Measurements from ENCODE around the gene MYO18B. TPM values are rescaled to one million over a fixed set of nuclear protein-coding genes. Genes with fewer than 3 reads are reported as not detected.

Gene MYO18B
- total RNA-seq, 2 donors from 2014 or later, result 0.43 to 1.0 TPM

DNA sequence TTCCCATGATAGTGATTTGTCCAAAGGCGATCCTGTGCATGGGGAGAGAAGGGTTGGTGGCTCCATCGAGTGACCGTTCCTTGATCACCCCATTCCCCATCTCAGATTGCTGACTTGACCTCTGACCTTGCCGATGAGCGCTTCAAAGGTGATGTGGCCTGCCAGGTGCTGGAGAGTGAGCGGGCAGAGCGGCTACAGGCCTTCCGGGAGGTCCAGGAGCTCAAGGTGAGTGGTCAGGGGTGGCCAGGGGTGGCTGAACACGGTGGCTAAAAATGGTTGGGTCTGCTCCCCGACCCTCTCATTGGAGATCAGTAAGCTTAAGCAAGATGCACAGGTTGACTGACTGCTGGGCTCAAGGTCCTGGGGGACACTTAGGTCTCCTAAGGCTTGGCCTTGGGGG, 148.7 kb downstream of the MYO18B start:
- Mint-ChIP-seq H3K27me3 (peaks cover 22 to 30% of the 10 kb centered on the region in 2 donors), H3K27ac (no peak overlapping the region), H3K9me3 (no peaks in the 10 kb centered on the region), H3K4me1 (ENCODE audit: low read depth in 2 of 2) (no peaks in the 10 kb centered on the region), H3K36me3 (no peaks in the 10 kb centered on the region), H3K4me3 (no peak overlapping the region)
- no peak for DNase-seq (ENCODE audit: low spot score)
- ATAC-seq, result peak in 1 of 2 donors; percentile 15

DNA sequence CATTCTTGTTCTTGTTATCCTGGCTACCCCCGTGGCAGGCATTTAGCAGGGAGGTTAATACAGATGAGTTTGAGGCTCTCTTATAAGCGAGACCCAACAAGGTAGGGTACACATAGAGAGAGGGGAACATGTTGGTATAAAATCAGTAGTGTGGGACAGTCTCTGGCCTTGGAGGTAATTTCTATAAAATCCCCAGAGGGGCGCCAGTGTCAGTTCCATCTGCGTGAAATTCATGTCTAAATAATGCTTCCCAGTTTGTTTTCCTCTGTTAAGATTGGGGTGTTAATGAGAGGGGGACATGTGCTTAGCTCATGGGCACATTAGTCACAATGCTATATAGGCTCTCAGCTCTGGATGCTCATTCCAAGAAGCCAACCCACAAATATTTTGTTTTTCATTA, 150.7 kb downstream of the MYO18B start:
- DNase-seq (ENCODE audit: low spot score) (no peak), ATAC-seq (no peak)
- Mint-ChIP-seq H3K27ac (no peak overlapping the region), H3K4me3 (no peak overlapping the region), H3K36me3 (no peaks in the 10 kb centered on the region), H3K9me3 (no peaks in the 10 kb centered on the region), H3K27me3 (peaks cover 30 to 38% of the 10 kb centered on the region in 2 donors), H3K4me1 (ENCODE audit: low read depth in 2 of 2) (no peaks in the 10 kb centered on the region)

DNA sequence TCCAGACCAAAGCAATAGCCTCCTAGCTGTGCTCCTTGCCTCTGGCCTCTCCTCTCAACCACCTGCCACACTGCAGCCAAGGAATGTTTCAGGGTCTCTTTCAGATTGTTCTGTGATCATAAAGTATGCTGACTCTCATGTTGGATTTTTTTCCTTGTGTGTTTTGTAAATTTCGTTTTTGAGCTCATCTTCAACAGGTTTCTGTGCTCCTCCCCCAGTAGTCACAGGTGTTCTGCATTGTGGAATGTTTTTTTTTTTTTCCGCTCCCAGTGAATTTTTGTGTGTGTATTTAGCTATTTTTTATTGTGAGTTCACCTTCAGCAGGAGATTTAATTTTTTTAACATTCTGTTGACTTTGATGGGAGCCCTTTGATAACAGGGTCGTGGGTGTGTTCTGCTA, 153.7 kb downstream of the MYO18B start:
- ATAC-seq (no peak), DNase-seq (ENCODE audit: low spot score) (no peak)
- H3K4me1 Mint-ChIP-seq (ENCODE audit: low read depth in 2 of 2), result no peaks in the 10 kb centered on the region
- no peaks in the 10 kb centered on the region for H3K36me3 Mint-ChIP-seq
- H3K4me3 Mint-ChIP-seq, result no peak overlapping the region
- H3K27ac Mint-ChIP-seq, result no peak overlapping the region
- H3K27me3 Mint-ChIP-seq, result peaks cover 23 to 38% of the 10 kb centered on the region in 2 donors
- H3K9me3 Mint-ChIP-seq, result no peaks in the 10 kb centered on the region

DNA sequence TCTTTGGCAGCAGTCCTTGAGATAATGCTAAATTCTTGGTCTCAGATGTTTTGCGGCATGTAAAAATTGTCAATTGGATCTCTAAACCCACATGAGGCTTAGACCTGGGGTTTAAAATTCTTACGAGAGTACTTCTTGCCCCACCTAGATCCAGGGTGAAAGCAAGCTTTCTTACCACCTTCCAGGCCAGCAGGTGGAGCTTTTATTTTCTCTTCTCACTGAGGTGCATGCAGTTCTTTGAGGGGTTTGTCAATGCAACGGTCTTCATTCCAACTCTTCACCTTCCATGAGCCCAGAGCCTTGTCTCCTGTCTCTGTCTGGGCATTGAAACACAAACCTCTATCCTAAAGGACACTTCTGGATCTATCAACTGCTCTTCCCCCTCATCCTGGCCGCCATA, 154.1 kb downstream of the MYO18B start:
- H3K9me3 Mint-ChIP-seq, result no peaks in the 10 kb centered on the region
- ATAC-seq, result no peak
- DNase-seq (ENCODE audit: low spot score), result no peak
- H3K27ac Mint-ChIP-seq, result no peak overlapping the region
- no peak overlapping the region for H3K4me3 Mint-ChIP-seq
- H3K36me3 Mint-ChIP-seq, result no peaks in the 10 kb centered on the region
- H3K4me1 Mint-ChIP-seq (ENCODE audit: low read depth in 2 of 2), result no peaks in the 10 kb centered on the region
- H3K27me3 Mint-ChIP-seq, result peaks cover 23 to 38% of the 10 kb centered on the region in 2 donors

DNA sequence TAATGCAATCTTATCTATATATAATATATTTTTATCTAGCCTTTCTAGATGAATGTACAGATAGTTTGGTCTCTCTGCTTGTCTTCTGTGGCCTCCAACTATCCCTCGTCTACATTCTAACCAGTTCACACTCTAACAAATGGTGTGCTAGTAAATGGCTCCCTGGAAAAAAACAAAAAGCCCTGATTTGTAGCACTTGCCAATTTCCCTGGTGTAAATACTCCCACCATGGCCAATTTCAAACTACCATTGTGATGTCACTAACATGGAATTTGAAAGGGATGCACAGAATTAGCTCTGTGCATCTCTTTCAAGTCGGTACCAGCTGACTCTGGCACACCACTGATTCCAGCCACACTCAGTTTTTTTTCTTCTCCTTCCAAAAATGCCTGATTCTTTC, 154.6 kb downstream of the MYO18B start:
- Mint-ChIP-seq H3K27ac (no peak overlapping the region), H3K36me3 (no peaks in the 10 kb centered on the region), H3K27me3 (peaks cover 23 to 38% of the 10 kb centered on the region in 2 donors), H3K9me3 (no peaks in the 10 kb centered on the region), H3K4me3 (no peak overlapping the region), H3K4me1 (ENCODE audit: low read depth in 2 of 2) (no peaks in the 10 kb centered on the region)
- no peak for ATAC-seq
- no peak for DNase-seq (ENCODE audit: low spot score)

DNA sequence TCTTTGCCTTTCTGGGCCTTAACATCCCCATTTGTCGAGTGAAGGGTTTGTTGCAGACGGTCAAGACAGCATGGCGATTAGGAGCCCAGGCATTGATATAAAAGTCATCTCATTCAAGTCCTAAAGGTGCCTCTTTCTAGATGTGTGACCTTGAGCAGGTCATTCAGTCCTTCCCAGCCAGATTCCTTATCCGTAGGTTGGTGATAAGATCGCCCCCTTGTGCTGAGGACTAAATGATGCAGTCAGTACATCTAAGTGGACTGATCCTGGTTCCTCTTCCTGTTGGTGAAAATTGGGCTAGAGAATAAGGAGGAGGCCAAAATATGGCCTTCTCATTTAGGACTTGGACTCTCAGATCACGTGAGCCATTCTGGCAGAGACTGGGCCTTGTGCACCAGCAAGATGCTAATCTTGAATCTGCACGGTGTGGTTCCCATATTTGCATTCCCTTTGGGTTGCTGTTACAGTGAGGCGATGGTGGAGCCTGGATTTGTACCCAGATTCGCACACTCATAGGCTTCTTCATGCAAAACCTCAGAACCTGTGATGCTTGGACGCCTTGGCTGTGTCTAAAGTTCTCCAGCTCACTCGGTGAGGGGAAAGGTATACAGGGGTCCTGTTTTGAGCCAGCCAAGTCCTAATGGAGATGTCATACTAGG, 156.8 kb downstream of the MYO18B start:
- Mint-ChIP-seq H3K27ac (no peak overlapping the region), H3K4me3 (no peak overlapping the region), H3K27me3 (peaks cover 21 to 42% of the 10 kb centered on the region in 2 donors), H3K4me1 (ENCODE audit: low read depth in 2 of 2) (no peaks in the 10 kb centered on the region), H3K9me3 (no peaks in the 10 kb centered on the region), H3K36me3 (no peaks in the 10 kb centered on the region)
- ATAC-seq (no peak), DNase-seq (ENCODE audit: low spot score) (no peak)

DNA sequence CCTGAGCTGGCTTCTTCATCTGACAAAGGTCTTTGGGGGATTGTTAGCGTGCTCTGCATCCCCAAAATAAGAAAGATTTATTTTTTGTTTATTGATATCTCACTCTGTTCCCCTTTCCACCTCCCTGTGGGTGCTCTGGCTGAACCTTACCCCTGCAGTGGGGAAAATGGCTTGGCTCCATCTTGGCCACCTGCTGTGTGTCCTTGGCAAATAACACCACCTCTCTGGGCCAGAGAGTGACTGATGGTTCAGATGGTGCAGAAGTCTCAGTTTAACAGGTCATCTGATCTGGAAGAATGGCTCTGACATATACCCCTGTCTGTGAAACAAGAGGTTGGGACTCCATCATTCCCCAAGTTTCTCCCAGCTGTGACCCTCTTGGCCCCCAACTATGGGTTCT, 157.6 kb downstream of the MYO18B start:
- Mint-ChIP-seq H3K4me1 (ENCODE audit: low read depth in 2 of 2) (no peaks in the 10 kb centered on the region), H3K4me3 (no peak overlapping the region), H3K36me3 (no peaks in the 10 kb centered on the region), H3K27me3 (peaks cover 21 to 41% of the 10 kb centered on the region in 2 donors), H3K9me3 (no peaks in the 10 kb centered on the region), H3K27ac (no peak overlapping the region)
- ATAC-seq (no peak), DNase-seq (ENCODE audit: low spot score) (no peak)

DNA sequence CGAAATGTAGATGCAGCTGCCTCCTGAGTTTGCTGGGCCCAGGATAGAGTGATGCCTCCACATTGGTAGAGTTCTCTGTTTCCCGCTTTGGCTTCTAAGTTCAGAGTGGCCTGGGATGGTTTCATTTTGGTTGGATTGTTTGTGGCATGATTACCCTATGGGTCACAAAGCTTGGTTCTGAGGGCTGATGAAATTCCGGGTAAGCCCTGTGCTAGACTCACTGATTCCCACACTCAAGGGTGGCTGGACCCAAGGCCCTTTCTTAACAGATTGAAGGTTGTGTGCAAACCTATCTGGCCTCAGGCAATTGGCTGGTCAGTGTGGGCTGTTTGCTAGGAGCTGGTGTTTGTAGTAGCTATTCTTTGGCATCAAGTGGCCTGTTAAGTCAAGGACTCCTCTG, 158.4 kb downstream of the MYO18B start:
- ATAC-seq, result no peak
- no peak overlapping the region for H3K4me3 Mint-ChIP-seq
- H3K9me3 Mint-ChIP-seq, result no peaks in the 10 kb centered on the region
- H3K36me3 Mint-ChIP-seq, result no peaks in the 10 kb centered on the region
- no peak for DNase-seq (ENCODE audit: low spot score)
- H3K27me3 Mint-ChIP-seq, result peaks cover 20 to 33% of the 10 kb centered on the region in 2 donors
- no peaks in the 10 kb centered on the region for H3K4me1 Mint-ChIP-seq (ENCODE audit: low read depth in 2 of 2)
- H3K27ac Mint-ChIP-seq, result no peak overlapping the region

DNA sequence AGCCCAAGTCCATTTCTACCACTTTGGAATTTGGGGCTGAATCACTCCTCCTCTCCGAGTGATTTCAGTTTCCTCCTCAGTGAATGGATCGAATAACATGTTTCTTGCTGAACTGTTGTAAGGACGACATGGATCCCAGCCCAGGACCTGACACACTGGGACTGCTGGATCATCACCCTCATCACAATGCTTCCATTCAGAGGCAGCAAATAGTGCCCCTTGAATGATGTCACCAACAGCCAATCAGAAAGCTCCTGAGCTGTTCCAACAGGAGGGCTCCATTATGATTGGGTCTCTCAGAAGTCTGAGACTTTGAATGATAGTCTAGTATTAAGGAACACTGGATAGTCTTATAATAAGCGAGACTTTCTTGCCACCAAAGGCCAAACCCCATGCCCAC, 158.9 kb downstream of the MYO18B start:
- DNase-seq (ENCODE audit: low spot score), result no peak
- H3K27ac Mint-ChIP-seq, result no peak overlapping the region
- H3K9me3 Mint-ChIP-seq, result no peaks in the 10 kb centered on the region
- ATAC-seq, result no peak
- H3K4me1 Mint-ChIP-seq (ENCODE audit: low read depth in 2 of 2), result no peaks in the 10 kb centered on the region
- H3K27me3 Mint-ChIP-seq, result peaks cover 21 to 28% of the 10 kb centered on the region in 2 donors
- H3K36me3 Mint-ChIP-seq, result no peaks in the 10 kb centered on the region
- H3K4me3 Mint-ChIP-seq, result no peak overlapping the region

DNA sequence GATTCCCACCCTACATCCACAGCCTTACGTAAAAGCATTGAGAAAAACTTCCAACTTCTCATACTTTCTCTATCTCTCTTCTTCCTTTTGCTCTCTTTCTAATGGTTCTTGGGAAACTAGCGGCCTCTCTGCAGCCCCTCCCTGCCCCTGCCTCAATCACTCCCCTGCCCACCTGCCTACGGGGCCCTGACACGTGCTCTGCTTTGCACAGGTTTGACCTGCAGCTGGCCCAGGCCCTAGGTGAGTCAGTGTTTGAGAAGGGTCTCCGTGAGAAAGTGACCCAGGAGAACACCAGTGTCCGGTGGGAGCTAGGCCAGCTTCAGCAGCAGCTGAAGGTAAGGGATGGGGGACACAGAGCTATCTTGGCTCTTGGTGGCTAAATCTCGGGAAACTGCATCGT, 160.4 kb downstream of the MYO18B start:
- DNase-seq (ENCODE audit: low spot score) (no peak), ATAC-seq (no peak)
- Mint-ChIP-seq H3K9me3 (no peaks in the 10 kb centered on the region), H3K4me3 (no peak overlapping the region), H3K27ac (no peak overlapping the region), H3K4me1 (ENCODE audit: low read depth in 2 of 2) (no peaks in the 10 kb centered on the region), H3K36me3 (no peaks in the 10 kb centered on the region), H3K27me3 (peaks cover 15 to 21% of the 10 kb centered on the region in 2 donors)

DNA sequence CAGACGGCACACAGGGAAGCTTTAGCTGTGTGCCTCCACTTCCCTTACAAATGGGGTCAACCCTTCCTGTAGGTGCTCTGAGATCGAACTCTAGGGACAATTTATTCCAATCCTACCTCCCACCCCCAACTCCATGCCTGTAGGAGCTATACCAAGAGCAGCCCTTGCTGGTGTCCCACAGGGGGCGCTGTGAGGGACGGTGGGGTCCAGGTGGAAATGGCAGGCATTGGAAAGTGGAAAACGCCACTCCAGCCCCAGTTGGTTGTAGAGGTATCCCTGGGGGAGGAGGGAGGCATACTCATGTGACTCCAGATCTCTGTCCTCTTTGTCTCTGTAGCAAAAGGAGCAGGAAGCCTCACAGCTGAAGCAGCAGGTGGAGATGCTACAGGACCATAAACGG, 161.3 kb downstream of the MYO18B start:
- Mint-ChIP-seq H3K27ac (no peak overlapping the region), H3K36me3 (no peaks in the 10 kb centered on the region), H3K4me3 (no peak overlapping the region), H3K4me1 (ENCODE audit: low read depth in 2 of 2) (no peaks in the 10 kb centered on the region), H3K27me3 (peaks cover 15 to 21% of the 10 kb centered on the region in 2 donors), H3K9me3 (no peaks in the 10 kb centered on the region)
- DNase-seq (ENCODE audit: low spot score) (no peak), ATAC-seq (no peak)

DNA sequence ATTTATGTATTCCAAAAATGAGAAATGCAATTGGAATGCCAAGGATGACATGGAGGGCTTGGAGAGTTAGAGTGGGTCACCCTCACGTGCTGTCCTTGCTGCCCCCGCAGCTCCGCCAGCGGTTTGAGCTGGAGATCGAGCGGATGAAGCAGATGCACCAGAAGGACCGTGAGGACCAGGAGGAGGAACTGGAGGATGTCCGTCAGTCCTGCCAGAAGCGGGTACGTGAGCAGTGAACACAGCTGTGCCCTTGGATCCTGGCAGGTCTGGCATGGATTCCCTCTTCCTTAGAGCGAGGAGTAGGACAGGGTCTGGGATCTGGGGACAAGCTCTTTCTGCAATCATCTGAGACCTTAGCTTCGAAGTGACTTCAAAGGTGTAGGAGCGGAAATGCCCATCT, 166.2 kb downstream of the MYO18B start:
- no peak for ATAC-seq
- H3K27me3 Mint-ChIP-seq, result peaks cover 25 to 51% of the 10 kb centered on the region in 2 donors
- no peaks in the 10 kb centered on the region for H3K9me3 Mint-ChIP-seq
- no peaks in the 10 kb centered on the region for H3K36me3 Mint-ChIP-seq
- no peak overlapping the region for H3K27ac Mint-ChIP-seq
- H3K4me1 Mint-ChIP-seq (ENCODE audit: low read depth in 2 of 2), result no peaks in the 10 kb centered on the region
- H3K4me3 Mint-ChIP-seq, result no peak overlapping the region
- DNase-seq (ENCODE audit: low spot score), result no peak

DNA sequence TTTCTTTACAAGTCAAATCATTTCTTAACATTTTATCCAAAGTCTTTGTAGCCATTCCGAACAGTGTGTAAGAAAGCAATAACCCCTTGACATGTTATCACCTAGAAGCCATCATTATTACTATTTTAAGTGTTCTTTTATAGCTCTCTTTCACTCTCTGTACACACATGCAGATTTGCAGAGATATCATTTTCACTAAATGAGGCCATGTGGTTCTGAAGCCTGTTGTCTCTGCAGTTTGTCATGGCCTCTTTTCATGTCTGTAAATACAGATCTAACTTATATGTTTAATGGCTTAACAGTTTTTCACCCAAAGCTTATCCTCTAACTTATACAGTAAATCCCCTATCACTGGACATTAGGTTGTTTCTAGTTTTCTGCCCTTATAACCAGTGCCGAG, 166.8 kb downstream of the MYO18B start:
- Mint-ChIP-seq H3K9me3 (no peaks in the 10 kb centered on the region), H3K36me3 (no peaks in the 10 kb centered on the region), H3K27me3 (peaks cover 22 to 53% of the 10 kb centered on the region in 2 donors), H3K4me3 (no peak overlapping the region), H3K4me1 (ENCODE audit: low read depth in 2 of 2) (no peaks in the 10 kb centered on the region), H3K27ac (no peak overlapping the region)
- DNase-seq (ENCODE audit: low spot score) (no peak), ATAC-seq (no peak)

DNA sequence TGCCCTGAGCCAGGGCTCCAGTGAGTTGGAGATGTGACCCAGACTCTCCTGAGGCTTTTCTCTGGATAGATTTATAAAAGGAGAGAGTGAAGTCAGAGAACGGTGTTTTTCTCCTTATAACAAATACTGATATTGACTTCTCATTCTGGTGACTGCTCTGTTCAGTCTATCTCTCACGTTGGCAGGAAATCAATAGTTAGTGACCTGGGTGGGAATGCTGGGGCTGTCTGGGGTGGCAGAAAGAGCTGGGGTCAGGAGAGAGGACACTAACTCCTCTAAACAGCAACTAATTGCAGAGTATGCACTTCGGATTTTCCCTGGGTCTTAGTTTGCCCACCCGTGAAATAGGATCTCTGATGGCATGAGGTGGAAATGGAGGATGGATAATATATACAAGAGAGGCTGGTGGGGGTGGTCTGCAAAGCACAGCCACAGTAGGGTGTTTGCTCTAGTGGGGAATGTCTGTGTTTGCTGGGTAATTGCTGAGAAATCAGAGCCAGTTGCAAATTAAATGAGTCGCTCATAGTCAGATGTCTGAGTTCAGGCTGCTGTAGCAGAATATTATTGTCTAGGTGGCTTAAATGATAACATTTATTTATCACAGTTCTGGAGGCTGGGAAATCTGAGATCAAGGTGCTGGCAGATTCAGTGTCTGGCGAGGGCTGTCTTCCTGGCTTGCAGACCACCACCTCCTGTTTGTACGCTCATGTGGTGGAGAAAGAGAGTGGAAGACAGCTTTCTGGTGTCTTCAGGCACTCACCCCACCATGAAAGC, 167.8 kb downstream of the MYO18B start:
- DNase-seq (ENCODE audit: low spot score) (no peak), ATAC-seq (no peak)
- no peaks in the 10 kb centered on the region for H3K9me3 Mint-ChIP-seq
- H3K36me3 Mint-ChIP-seq, result no peaks in the 10 kb centered on the region
- no peaks in the 10 kb centered on the region for H3K4me1 Mint-ChIP-seq (ENCODE audit: low read depth in 2 of 2)
- H3K27me3 Mint-ChIP-seq, result peaks cover 17 to 52% of the 10 kb centered on the region in 2 donors
- no peak overlapping the region for H3K4me3 Mint-ChIP-seq
- H3K27ac Mint-ChIP-seq, result no peak overlapping the region
